ENCODE data around the gene CD28. TPM values are rescaled to one million over a fixed set of nuclear protein-coding genes. Genes with fewer than 3 reads are reported as not detected.

CD28 gene
- 1 to 10 TPM; 1.1 to 2.5 (median 1.9) TPM for polyA plus RNA-seq (ENCODE audit: insufficient read length in 3 of 3)
- long read RNA-seq, donor 1 = 0 reads
- long read RNA-seq, donor 2 = 0 reads
- long read RNA-seq, donor 3 = 0 reads
- long read RNA-seq, donor 4, full-length matches to known transcripts = 1 of 1 reads
- long read RNA-seq, donor 4, partial matches to known transcripts = 0 of 1 reads
- long read RNA-seq, donor 4, other reads (novel, unspliced or antisense) = 0 of 1 reads
- long read RNA-seq, donor 5 = 0 reads
- long read RNA-seq, donor 6 = 0 reads
- long read RNA-seq, donor 7 = 0 reads
- long read RNA-seq, donor 8 = 0 reads
- long read RNA-seq, donor 9, full-length matches to known transcripts = 1 of 1 reads
- long read RNA-seq, donor 9, partial matches to known transcripts = 0 of 1 reads
- long read RNA-seq, donor 9, other reads (novel, unspliced or antisense) = 0 of 1 reads
- long read RNA-seq, donor 10 = 0 reads
- long read RNA-seq, donor 11, full-length matches to known transcripts = 1 of 1 reads
- long read RNA-seq, donor 11, partial matches to known transcripts = 0 of 1 reads
- long read RNA-seq, donor 11, other reads (novel, unspliced or antisense) = 0 of 1 reads
- long read RNA-seq, donor 12 = 0 reads
- long read RNA-seq, donor 13, full-length matches to known transcripts = 3 of 3 reads
- long read RNA-seq, donor 13, partial matches to known transcripts = 0 of 3 reads
- long read RNA-seq, donor 13, other reads (novel, unspliced or antisense) = 0 of 3 reads
- long read RNA-seq, donor 14 = 0 reads
- long read RNA-seq, donor 15 = 0 reads
- long read RNA-seq, donor 16 = 0 reads

- DNase-seq (ENCODE audit: extremely low read depth in 1 of 11, low read depth in 9 of 11, low spot score in 4 of 11) = no peak
Observed at GRCh38 chr2:203706403-203706802, at the start of gene CD28. CD28 (plus strand) TSS chr2:203706639; CDS start chr2:203706697, 58 bp downstream.

GRCh38 chr2:203659331-203660049, 46.9 kb upstream of the CD28 start:
- DNase-seq (ENCODE audit: extremely low read depth in 1 of 11, low read depth in 9 of 11, low spot score in 4 of 11) = no peak

- DNase-seq (ENCODE audit: extremely low read depth in 1 of 11, low read depth in 9 of 11, low spot score in 4 of 11) = no peak
Observed at GRCh38 chr2:203660465-203660864, 46.0 kb upstream of the CD28 start.

- DNase-seq (ENCODE audit: extremely low read depth in 1 of 11, low read depth in 9 of 11, low spot score in 4 of 11) = no peak
Observed at GRCh38 chr2:203661279-203661908, 45.0 kb upstream of the CD28 start.

- DNase-seq (ENCODE audit: extremely low read depth in 1 of 11, low read depth in 9 of 11, low spot score in 4 of 11) = no peak
Observed at GRCh38 chr2:203662487-203662886, 44.0 kb upstream of the CD28 start.

GRCh38 chr2:203662951-203663350, 43.5 kb upstream of the CD28 start:
- no peak for DNase-seq (ENCODE audit: extremely low read depth in 1 of 11, low read depth in 9 of 11, low spot score in 4 of 11)

GRCh38 chr2:203664029-203664755, 42.2 kb upstream of the CD28 start:
- no peak for DNase-seq (ENCODE audit: extremely low read depth in 1 of 11, low read depth in 9 of 11, low spot score in 4 of 11)

GRCh38 chr2:203667838-203668237, 38.6 kb upstream of the CD28 start:
- no peak for DNase-seq (ENCODE audit: extremely low read depth in 1 of 11, low read depth in 9 of 11, low spot score in 4 of 11)

GRCh38 chr2:203669820-203670219, 36.6 kb upstream of the CD28 start:
- no peak for DNase-seq (ENCODE audit: extremely low read depth in 1 of 11, low read depth in 9 of 11, low spot score in 4 of 11)

GRCh38 chr2:203670939-203671338, 35.5 kb upstream of the CD28 start:
- no peak for DNase-seq (ENCODE audit: extremely low read depth in 1 of 11, low read depth in 9 of 11, low spot score in 4 of 11)

GRCh38 chr2:203671876-203672275, 34.6 kb upstream of the CD28 start:
- DNase-seq (ENCODE audit: extremely low read depth in 1 of 11, low read depth in 9 of 11, low spot score in 4 of 11) = no peak

GRCh38 chr2:203672856-203673255, 33.6 kb upstream of the CD28 start:
- DNase-seq (ENCODE audit: extremely low read depth in 1 of 11, low read depth in 9 of 11, low spot score in 4 of 11) = no peak

GRCh38 chr2:203673933-203674332, 32.5 kb upstream of the CD28 start:
- DNase-seq (ENCODE audit: extremely low read depth in 1 of 11, low read depth in 9 of 11, low spot score in 4 of 11) = no peak

- no peak for DNase-seq (ENCODE audit: extremely low read depth in 1 of 11, low read depth in 9 of 11, low spot score in 4 of 11)
Observed at GRCh38 chr2:203675086-203675485, 31.4 kb upstream of the CD28 start.

- DNase-seq (ENCODE audit: extremely low read depth in 1 of 11, low read depth in 9 of 11, low spot score in 4 of 11) = no peak
Observed at GRCh38 chr2:203678971-203679370, 27.5 kb upstream of the CD28 start.

- DNase-seq (ENCODE audit: extremely low read depth in 1 of 11, low read depth in 9 of 11, low spot score in 4 of 11) = no peak
Observed at GRCh38 chr2:203679401-203679800, 27.0 kb upstream of the CD28 start.

GRCh38 chr2:203681978-203682377, 24.5 kb upstream of the CD28 start:
- DNase-seq (ENCODE audit: extremely low read depth in 1 of 11, low read depth in 9 of 11, low spot score in 4 of 11) = no peak

- DNase-seq (ENCODE audit: extremely low read depth in 1 of 11, low read depth in 9 of 11, low spot score in 4 of 11) = peak in 3 of 11 donors; percentile 45 to 52 (median 51)
Observed at GRCh38 chr2:203682688-203683130, 23.7 kb upstream of the CD28 start.
